KMS-11 (cell line): Measurements from ENCODE around the gene SYT2.

Experiments
- H2AFZ ChIP-seq: fragments of 200-600 bp; sonication (generic); 2 replicates; pipeline ENCODE4 v1.6.1; 2016; ENCODE audit warnings: antibody characterized with exemption, mixed run types, low read depth
- H3K27ac ChIP-seq: fragments of 200-600 bp; sonication (generic); 2 replicates; pipeline ENCODE4 v1.6.1; 2016; ENCODE audit warnings: mild to moderate bottlenecking, mixed run types
- H3K27me3 ChIP-seq: fragments of 200-600 bp; sonication (generic); 2 replicates; pipeline ENCODE4 v1.6.1; 2017; ENCODE audit warnings: mild to moderate bottlenecking, low read depth, mixed run types, moderate library complexity; ENCODE audit not compliant: insufficient read depth
- H3K36me3 ChIP-seq: fragments of 200-600 bp; sonication (generic); 2 replicates; pipeline ENCODE4 v1.6.1; 2017; ENCODE audit warnings: mild to moderate bottlenecking, mixed run types; ENCODE audit not compliant: insufficient read depth
- H3K4me1 ChIP-seq: fragments of 200-600 bp; sonication (generic); 2 replicates; pipeline ENCODE4 v1.6.1; 2016; ENCODE audit warnings: mild to moderate bottlenecking, low read depth, mixed run types; ENCODE audit not compliant: poor library complexity, severe bottlenecking
- H3K4me2 ChIP-seq: fragments of 200-600 bp; sonication (generic); 2 replicates; pipeline ENCODE4 v1.7.0; 2016; ENCODE audit warnings: mild to moderate bottlenecking, mixed run types
- H3K4me3 ChIP-seq: fragments of 200-600 bp; sonication (generic); IDR thresholded peaks from 2 replicates; pipeline ENCODE4 v1.6.1; 2017; ENCODE audit warnings: low read depth, low read length, mixed read lengths; ENCODE audit not compliant: insufficient read depth
- H3K79me2 ChIP-seq: fragments of 200-600 bp; sonication (generic); 2 replicates; pipeline ENCODE4 v1.6.1; 2016; ENCODE audit warnings: low read depth, mixed run types; ENCODE audit not compliant: insufficient read depth
- H3K9ac ChIP-seq: fragments of 200-600 bp; sonication (generic); 2 replicates; pipeline ENCODE4 v1.6.1; 2016; ENCODE audit warnings: mild to moderate bottlenecking, mixed run types
- H4K20me1 ChIP-seq: fragments of 200-600 bp; sonication (generic); 2 replicates; pipeline ENCODE4 v1.6.1; 2016; ENCODE audit warnings: mild to moderate bottlenecking, mixed run types; ENCODE audit not compliant: insufficient read depth
- CTCF ChIP-seq: fragments of 200-600 bp; sonication (generic); conservative IDR thresholded peaks from 2 replicates; pipeline ENCODE4 v1.6.1; 2017; ENCODE audit warnings: low read depth, mild to moderate bottlenecking, antibody characterized with exemption, low read length, moderate library complexity, mixed read lengths

Gene SYT2

GRCh38 chr1:202658769-202659168, 51.5 kb downstream of the SYT2 start:
- Histone ChIP-seq H3K4me2 (no peak overlapping the region), H3K79me2 (no peaks in the 10 kb centered on the region), H3K27me3 (peaks cover 69% of the 10 kb centered on the region), H3K27ac (no peak overlapping the region), H3K36me3 (no peaks in the 10 kb centered on the region), H3K9ac (no peak overlapping the region), H4K20me1 (no peaks in the 10 kb centered on the region), H3K4me3 (no peak overlapping the region), H3K4me1 (no peaks in the 10 kb centered on the region), H2AFZ (no peak overlapping the region)
- no peak for TF ChIP-seq CTCF

- Histone ChIP-seq H3K36me3 (no peaks in the 10 kb centered on the region), H3K9ac (no peak overlapping the region), H3K27ac (no peak overlapping the region), H3K27me3 (peaks cover 64% of the 10 kb centered on the region), H4K20me1 (no peaks in the 10 kb centered on the region), H3K4me3 (no peak overlapping the region), H3K79me2 (no peaks in the 10 kb centered on the region), H3K4me2 (no peak overlapping the region), H2AFZ (no peak overlapping the region), H3K4me1 (no peaks in the 10 kb centered on the region)
- TF ChIP-seq CTCF: no peak
Measured at GRCh38 chr1:202658251-202658759, 51.9 kb downstream of the SYT2 start.

DNA sequence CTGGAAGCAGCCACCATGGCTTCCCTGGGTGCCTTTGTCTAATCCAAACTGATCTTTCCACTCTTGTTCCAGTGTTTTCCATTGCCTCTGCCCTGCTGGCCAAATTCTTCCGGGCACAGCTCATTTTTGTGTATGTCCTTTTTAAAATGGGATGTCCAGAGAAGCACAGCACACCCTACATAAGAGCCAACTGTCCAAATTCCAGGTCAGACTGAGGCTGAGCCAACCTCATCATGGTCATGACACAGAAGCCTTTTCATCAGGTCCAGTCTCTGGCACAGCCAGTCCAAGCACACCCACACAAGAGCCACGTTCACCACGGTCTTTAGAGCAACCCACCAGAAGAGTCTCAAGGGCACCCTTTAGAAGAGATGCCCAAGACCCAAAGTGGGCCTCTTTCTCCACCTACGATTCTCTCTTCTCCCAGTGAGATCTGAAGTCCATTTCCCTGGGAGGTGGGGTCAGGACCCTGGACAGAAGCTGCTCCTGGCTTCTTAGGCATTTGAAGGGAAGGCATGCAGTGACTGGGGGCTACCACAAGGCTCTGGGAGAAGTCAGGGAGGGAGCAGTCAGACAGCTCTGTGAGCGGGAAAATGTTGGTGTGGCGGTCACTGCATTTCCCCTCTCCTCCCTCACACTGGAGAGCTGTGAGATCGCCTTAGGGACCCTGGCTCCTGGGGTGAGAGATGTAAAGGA, 53.2 kb downstream of the SYT2 start:
- no peaks in the 10 kb centered on the region for H4K20me1 ChIP-seq
- H3K79me2 ChIP-seq: no peaks in the 10 kb centered on the region
- H2AFZ ChIP-seq: no peak overlapping the region
- no peak overlapping the region for H3K4me2 ChIP-seq
- no peaks in the 10 kb centered on the region for H3K36me3 ChIP-seq
- no peaks in the 10 kb centered on the region for H3K4me1 ChIP-seq
- H3K27ac ChIP-seq: no peak overlapping the region
- no peak overlapping the region for H3K4me3 ChIP-seq
- TF ChIP-seq CTCF: no peak
- no peak overlapping the region for H3K9ac ChIP-seq
- peaks cover 62% of the 10 kb centered on the region for H3K27me3 ChIP-seq

GRCh38 chr1:202656057-202656456, 54.2 kb downstream of the SYT2 start:
- H3K4me1 ChIP-seq: no peaks in the 10 kb centered on the region
- H2AFZ ChIP-seq: no peak overlapping the region
- peak; percentile 28; the same call in 1 of the 2 replicates for TF ChIP-seq CTCF
- H4K20me1 ChIP-seq: no peaks in the 10 kb centered on the region
- H3K36me3 ChIP-seq: no peaks in the 10 kb centered on the region
- no peak overlapping the region for H3K27ac ChIP-seq
- H3K4me2 ChIP-seq: no peak overlapping the region
- no peak overlapping the region for H3K4me3 ChIP-seq
- no peak overlapping the region for H3K9ac ChIP-seq
- H3K27me3 ChIP-seq: peaks cover 64% of the 10 kb centered on the region
- no peaks in the 10 kb centered on the region for H3K79me2 ChIP-seq
